PC-9 (cell line): ENCODE measurements around the gene ZNF618. TPM values are rescaled to one million over a fixed set of nuclear protein-coding genes. Genes with fewer than 3 reads are reported as not detected.
"Not testable (repeated sequence)": the region's sequence is repeated elsewhere in the genome, so short reads cannot be mapped to it uniquely, and the experiment has no call there.

ENCODE experiments used
- BruUV-seq: library from RNA; stranded (reverse); fragments of 400-500 nt; replicated peaks from 2 replicates; lab custom pipeline; 2021; lab: Mats Ljungman, UMichigan
- CTCF ChIA-PET: fragments of 300-600 bp; sonication (Branson Sonifier 250); formaldehyde crosslinking; loops from one replicate; lab custom pipeline; 2022; ENCODE audit warnings: antibody characterized with exemption; lab: Charles Lee
- POLR2A ChIA-PET: fragments of 300-600 bp; sonication (Branson Sonifier 250); formaldehyde crosslinking; loops from one replicate; lab custom pipeline; 2022; ENCODE audit warnings: antibody characterized with exemption; ENCODE audit not compliant: unreplicated experiment; lab: Charles Lee
- DNase-seq, 2 experiments: peaks; one replicate each; pipeline versions ENCODE4 v3.0.0 to v3.0.0-alpha.2; 2015 to 2022; ENCODE audit warnings: mixed read lengths in 1 of 2
- H2AFZ ChIP-seq: fragments of 200-600 bp; sonication (generic); 2 replicates; pipeline ENCODE4 v1.8.1; 2017; ENCODE audit warnings: antibody characterized with exemption
- H3F3A ChIP-seq: fragments of 200-600 bp; sonication (generic); 2 replicates; pipeline ENCODE4 v1.8.1; 2017; ENCODE audit warnings: antibody characterized with exemption, mild to moderate bottlenecking, low read depth; ENCODE audit not compliant: insufficient read depth
- H3K27ac ChIP-seq: fragments of 200-600 bp; sonication (generic); 2 replicates; pipeline ENCODE4 v1.6.1; 2016; ENCODE audit warnings: mixed run types
- H3K27me3 ChIP-seq: fragments of 200-600 bp; sonication (generic); 2 replicates; pipeline ENCODE4 v1.6.1; 2016; ENCODE audit warnings: low read depth, mixed run types; ENCODE audit not compliant: insufficient read depth
- H3K36me3 ChIP-seq: fragments of 200-600 bp; sonication (generic); 2 replicates; pipeline ENCODE4 v1.6.1; 2016; ENCODE audit warnings: low read depth, mixed run types
- H3K4me1 ChIP-seq: fragments of 200-600 bp; sonication (generic); replicated peaks from 2 replicates; pipeline ENCODE4 v1.6.1; 2016; ENCODE audit warnings: mixed run types; ENCODE audit not compliant: insufficient read depth
- H3K4me2 ChIP-seq: fragments of 200-600 bp; sonication (generic); 2 replicates; pipeline ENCODE4 v1.6.1; 2017; ENCODE audit warnings: mixed run types
- H3K4me3 ChIP-seq: fragments of 200-600 bp; sonication (generic); 2 replicates; pipeline ENCODE4 v1.6.1; 2016; ENCODE audit warnings: mixed run types
- H3K79me2 ChIP-seq: fragments of 200-600 bp; sonication (generic); 2 replicates; pipeline ENCODE4 v1.6.1; 2017; ENCODE audit warnings: low read depth, mixed run types
- H3K9me2 ChIP-seq: fragments of 200-600 bp; sonication (generic); 2 replicates; pipeline ENCODE4 v1.8.1; 2017; ENCODE audit warnings: mild to moderate bottlenecking; ENCODE audit not compliant: insufficient read depth
- H3K9me3 ChIP-seq: fragments of 200-600 bp; sonication (generic); 2 replicates; pipeline ENCODE4 v1.8.1; 2016; ENCODE audit warnings: low read depth; ENCODE audit not compliant: insufficient read depth
- H4K20me1 ChIP-seq: fragments of 200-600 bp; sonication (generic); 2 replicates; pipeline ENCODE4 v1.8.1; 2017; ENCODE audit not compliant: insufficient read depth
- EZH2 ChIP-seq: fragments of 200-600 bp; sonication (generic); IDR thresholded peaks from 2 replicates; pipeline ENCODE4 v1.8.0; 2017; ENCODE audit warnings: antibody characterized with exemption, low read depth
- intact Hi-C: fragments of 100-400 bp; cut with micrococcal nuclease; formaldehyde crosslinking; loops from one replicate; pipeline ENCODE4 v1.10.0; 2022; ENCODE audit not compliant: unreplicated experiment
- total RNA-seq: library from RNA; stranded (reverse); gene quantifications from 2 replicates; pipeline ENCODE4 v1.2.3, GENCODE V29; 2021
- TF ChIP-seq, protein P1 (sequence below): fragments of 200-600 bp; sonication (generic); conservative IDR thresholded peaks from 2 replicates; pipeline ENCODE4 v1.6.1; 2017; ENCODE audit warnings: mixed run types, antibody characterized with exemption, mild to moderate bottlenecking, moderate library complexity

ZNF618 gene
- total RNA-seq, 1 experiment from 2014 or later: 0.20 TPM

DNA sequence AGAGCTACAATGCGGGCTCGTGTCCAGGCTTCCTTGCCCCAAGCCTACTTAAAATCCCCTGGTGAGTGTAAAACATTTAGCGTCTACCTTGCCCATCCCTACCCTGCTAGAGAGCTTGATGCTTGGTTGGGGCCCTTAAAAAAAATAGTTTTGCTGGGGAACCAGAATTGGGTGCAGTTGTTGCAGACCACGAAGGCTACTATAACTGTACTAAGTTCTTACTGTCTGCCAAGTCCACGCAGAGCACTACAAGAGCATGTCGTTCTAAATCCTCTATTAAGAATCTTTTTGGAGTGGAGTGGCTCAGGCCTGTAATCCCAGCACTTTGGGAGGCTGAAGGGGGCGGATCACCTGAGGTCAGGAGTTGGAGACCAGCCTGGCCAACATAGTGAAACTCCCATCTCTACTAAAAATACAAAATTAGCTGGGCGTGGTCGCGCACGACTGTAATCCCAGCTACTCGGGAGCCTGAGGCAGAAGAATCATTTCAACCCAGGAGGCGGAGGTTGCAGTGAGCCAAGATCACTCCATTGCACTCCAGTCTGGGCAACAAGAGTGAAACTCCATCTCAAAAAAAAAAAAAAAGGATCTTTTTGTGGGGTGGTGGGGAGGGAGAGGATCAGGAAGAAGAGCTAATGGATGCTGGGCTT lies 206.8 kb downstream of the ZNF618 start:
- not testable (repeated sequence) for H3K36me3 ChIP-seq, H3F3A ChIP-seq, H3K9me2 ChIP-seq, H2AFZ ChIP-seq, H3K79me2 ChIP-seq, DNase-seq, BruUV-seq, H3K27ac ChIP-seq, H3K4me3 ChIP-seq, H3K4me1 ChIP-seq, H3K4me2 ChIP-seq, H3K9me3 ChIP-seq, H4K20me1 ChIP-seq
- intact Hi-C loops: loop anchor here (1.0 to 2.0 kb wide), 2 partner anchors 72 to 208 kb away; partner anchors contain the start of gene COL27A1
- ChIA-PET CTCF (interaction anchor here (1.0 to 1.2 kb wide), 2 partner anchors 25 to 208 kb away, joined by 3 to 4 read pairs; no protein-coding TSS in a partner anchor), POLR2A (interaction anchor here (0.6 kb wide), 1 partner anchor 747 kb away, joined by 7 read pairs; no protein-coding TSS in a partner anchor)
- peaks cover 51% of the 10 kb centered on the region for H3K27me3 ChIP-seq
- TF ChIP-seq, protein P1, sequence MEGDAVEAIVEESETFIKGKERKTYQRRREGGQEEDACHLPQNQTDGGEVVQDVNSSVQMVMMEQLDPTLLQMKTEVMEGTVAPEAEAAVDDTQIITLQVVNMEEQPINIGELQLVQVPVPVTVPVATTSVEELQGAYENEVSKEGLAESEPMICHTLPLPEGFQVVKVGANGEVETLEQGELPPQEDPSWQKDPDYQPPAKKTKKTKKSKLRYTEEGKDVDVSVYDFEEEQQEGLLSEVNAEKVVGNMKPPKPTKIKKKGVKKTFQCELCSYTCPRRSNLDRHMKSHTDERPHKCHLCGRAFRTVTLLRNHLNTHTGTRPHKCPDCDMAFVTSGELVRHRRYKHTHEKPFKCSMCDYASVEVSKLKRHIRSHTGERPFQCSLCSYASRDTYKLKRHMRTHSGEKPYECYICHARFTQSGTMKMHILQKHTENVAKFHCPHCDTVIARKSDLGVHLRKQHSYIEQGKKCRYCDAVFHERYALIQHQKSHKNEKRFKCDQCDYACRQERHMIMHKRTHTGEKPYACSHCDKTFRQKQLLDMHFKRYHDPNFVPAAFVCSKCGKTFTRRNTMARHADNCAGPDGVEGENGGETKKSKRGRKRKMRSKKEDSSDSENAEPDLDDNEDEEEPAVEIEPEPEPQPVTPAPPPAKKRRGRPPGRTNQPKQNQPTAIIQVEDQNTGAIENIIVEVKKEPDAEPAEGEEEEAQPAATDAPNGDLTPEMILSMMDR: peak; percentile 16; the same call in 1 of the 2 replicates

DNA sequence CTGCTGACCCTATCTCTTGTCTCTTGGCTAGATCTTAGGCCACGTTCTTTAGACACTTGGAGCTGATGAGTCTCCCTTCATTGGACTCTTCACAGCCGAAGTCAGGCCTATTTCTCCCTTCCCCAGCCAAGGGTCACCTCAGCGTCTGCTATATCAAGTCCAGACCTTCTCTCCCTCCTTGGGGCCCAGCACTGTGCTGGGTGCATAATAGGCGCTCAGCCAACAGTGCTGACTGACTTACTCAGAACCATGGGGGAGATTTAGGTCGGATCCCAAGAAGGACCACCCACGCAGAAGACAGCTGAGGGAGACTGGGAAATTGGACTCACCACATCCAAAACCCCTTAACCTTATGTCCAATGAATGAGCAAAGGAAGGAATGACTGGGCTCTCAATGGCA lies 207.6 kb downstream of the ZNF618 start:
- no peaks in the 10 kb centered on the region for H3K9me2 ChIP-seq
- H3K9me3 ChIP-seq: no peaks in the 10 kb centered on the region
- no peaks in the 10 kb centered on the region for H3K79me2 ChIP-seq
- H2AFZ ChIP-seq: no peak overlapping the region
- TF ChIP-seq, protein P1: no peak
- no peak for TF ChIP-seq EZH2
- no TSS peak for BruUV-seq
- H3K4me3 ChIP-seq: no peak overlapping the region
- H4K20me1 ChIP-seq: no peaks in the 10 kb centered on the region
- intact Hi-C loops: loop anchor here (2.0 kb wide), 1 partner anchor 71 kb away; the partner anchor contains the start of gene COL27A1
- H3K4me1 ChIP-seq: no peaks in the 10 kb centered on the region
- no peaks in the 10 kb centered on the region for H3K36me3 ChIP-seq
- DNase-seq: no peak
- H3F3A ChIP-seq: no peaks in the 10 kb centered on the region
- ChIA-PET CTCF (interaction anchor here (0.5 to 0.8 kb wide), 2 partner anchors 207 to 290 kb away, joined by 5 to 6 read pairs; no protein-coding TSS in a partner anchor), POLR2A (interaction anchor here (0.6 kb wide), 1 partner anchor 747 kb away, joined by 7 read pairs; no protein-coding TSS in a partner anchor)
- no peak overlapping the region for H3K4me2 ChIP-seq
- peaks cover 58% of the 10 kb centered on the region for H3K27me3 ChIP-seq
- H3K27ac ChIP-seq: no peak overlapping the region

DNA sequence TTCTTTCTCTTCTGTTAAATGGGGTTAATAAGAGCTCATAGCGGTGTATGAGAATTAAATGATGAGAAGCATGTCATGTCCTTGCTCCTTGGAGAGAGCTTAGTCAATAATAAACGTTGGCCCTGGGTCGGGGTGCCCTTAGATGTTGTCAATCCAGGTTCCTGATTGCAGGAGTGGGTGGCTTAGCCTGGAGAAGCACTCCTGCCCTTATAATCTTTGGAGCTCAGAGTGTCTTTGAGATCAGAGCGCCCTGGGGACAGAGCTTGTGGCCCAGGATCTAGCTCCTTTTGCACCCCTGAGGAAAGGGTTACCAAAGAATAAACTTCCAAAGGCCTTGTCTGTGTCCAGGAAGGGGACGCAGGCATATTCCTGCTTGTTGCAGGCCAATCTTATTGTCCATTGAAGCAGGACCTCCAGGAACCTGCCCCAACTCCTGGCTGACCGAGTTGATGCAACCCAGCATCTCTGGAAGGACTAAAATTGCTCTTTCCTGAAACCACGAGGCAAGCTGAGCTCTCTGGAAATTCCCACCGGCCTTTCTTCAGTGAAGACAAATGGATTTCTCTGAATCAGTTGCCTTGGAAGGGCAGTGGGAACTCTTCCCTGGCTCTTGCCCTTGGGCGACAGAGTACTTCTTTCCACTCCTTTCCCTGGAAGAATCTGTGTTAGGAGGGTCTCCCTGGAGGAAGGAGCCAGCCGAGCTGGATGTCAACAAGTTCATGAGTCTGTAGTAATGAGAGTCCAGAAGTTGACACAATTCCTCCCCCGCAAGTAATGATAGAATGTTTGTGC lies 208.4 kb downstream of the ZNF618 start:
- no peaks in the 10 kb centered on the region for H3F3A ChIP-seq
- no TSS peak for BruUV-seq
- DNase-seq: no peak
- POLR2A ChIA-PET: no interaction called here
- TF ChIP-seq EZH2: no peak
- TF ChIP-seq, protein P1: no peak
- no peak overlapping the region for H2AFZ ChIP-seq
- intact Hi-C loops: no loop called here
- no peaks in the 10 kb centered on the region for H3K4me1 ChIP-seq
- CTCF ChIA-PET: interaction anchor here (0.5 to 0.8 kb wide), 2 partner anchors 206 to 289 kb away, joined by 5 to 6 read pairs; no protein-coding TSS in a partner anchor
- H3K9me3 ChIP-seq: no peaks in the 10 kb centered on the region
- no peaks in the 10 kb centered on the region for H3K36me3 ChIP-seq
- no peak overlapping the region for H3K4me3 ChIP-seq
- no peaks in the 10 kb centered on the region for H4K20me1 ChIP-seq
- peaks cover 63% of the 10 kb centered on the region for H3K27me3 ChIP-seq
- H3K79me2 ChIP-seq: no peaks in the 10 kb centered on the region
- H3K4me2 ChIP-seq: no peak overlapping the region
- H3K9me2 ChIP-seq: no peaks in the 10 kb centered on the region
- H3K27ac ChIP-seq: no peak overlapping the region
